ENCODE data around the gene MARCKSL1.

DNA sequence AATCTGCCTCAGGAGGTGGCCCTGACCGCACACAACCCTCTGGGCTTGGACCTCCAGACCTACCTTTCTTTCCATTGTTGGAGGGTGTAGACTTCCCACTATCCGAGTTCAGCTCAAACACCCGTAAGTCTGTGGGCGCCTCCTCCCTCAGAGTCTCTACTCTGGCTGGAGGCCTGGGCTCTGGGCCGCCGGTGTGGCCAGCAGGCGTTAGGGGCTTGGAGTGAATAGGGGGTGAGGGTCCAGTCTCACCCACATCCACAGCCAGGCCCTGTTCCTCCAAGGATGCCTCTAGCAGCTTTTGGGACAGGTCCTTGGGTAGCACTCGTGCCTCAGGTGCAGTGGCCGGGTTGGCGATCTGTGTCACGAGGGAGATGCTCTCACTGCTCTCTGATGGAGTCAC, 40.2 kb upstream of the MARCKSL1 start:
- TF ChIP-seq POLR2A (IDR thresholded peaks at IDR 0.05), result no peak
- TF ChIP-seq, protein P1, sequence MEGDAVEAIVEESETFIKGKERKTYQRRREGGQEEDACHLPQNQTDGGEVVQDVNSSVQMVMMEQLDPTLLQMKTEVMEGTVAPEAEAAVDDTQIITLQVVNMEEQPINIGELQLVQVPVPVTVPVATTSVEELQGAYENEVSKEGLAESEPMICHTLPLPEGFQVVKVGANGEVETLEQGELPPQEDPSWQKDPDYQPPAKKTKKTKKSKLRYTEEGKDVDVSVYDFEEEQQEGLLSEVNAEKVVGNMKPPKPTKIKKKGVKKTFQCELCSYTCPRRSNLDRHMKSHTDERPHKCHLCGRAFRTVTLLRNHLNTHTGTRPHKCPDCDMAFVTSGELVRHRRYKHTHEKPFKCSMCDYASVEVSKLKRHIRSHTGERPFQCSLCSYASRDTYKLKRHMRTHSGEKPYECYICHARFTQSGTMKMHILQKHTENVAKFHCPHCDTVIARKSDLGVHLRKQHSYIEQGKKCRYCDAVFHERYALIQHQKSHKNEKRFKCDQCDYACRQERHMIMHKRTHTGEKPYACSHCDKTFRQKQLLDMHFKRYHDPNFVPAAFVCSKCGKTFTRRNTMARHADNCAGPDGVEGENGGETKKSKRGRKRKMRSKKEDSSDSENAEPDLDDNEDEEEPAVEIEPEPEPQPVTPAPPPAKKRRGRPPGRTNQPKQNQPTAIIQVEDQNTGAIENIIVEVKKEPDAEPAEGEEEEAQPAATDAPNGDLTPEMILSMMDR (IDR thresholded peaks at IDR 0.05 in 4 of 5, conservative IDR thresholded peaks at IDR 0.05 in 1 of 5), result no peak

Data from gastrocnemius medialis (tissue), 4 donors.